NCI-H2227 (cell line): ENCODE results near the gene PITPNM3.
"Not testable (repeated sequence)": the region's sequence is repeated elsewhere in the genome, so short reads cannot be mapped to it uniquely, and the experiment has no call there.

ENCODE experiments used
- DNase-seq: peaks from one replicate; lab custom pipeline; 2025; ENCODE audit not compliant: unreplicated experiment; lab: John Stamatoyannopoulos, UW

Gene PITPNM3

GRCh38 chr17:6556121-6557039 is at the start of gene PITPNM3:
TSS of gene PITPNM3 (minus strand) at chr17:6556555. CDS start at chr17:6556406, 149 bp downstream.
- DNase-seq: peak; percentile 12

GRCh38 chr17:6605142-6605541 is 48.8 kb upstream of the PITPNM3 start:
- no peak for DNase-seq

GRCh38 chr17:6603744-6604325 is 47.5 kb upstream of the PITPNM3 start:
- no peak for DNase-seq

- DNase-seq: no peak
These were observed 45.8 kb upstream of the PITPNM3 start for GRCh38 chr17:6602141-6602540.

GRCh38 chr17:6599364-6599763 is 43.0 kb upstream of the PITPNM3 start:
- DNase-seq: no peak

- DNase-seq: no peak
These were observed 41.4 kb upstream of the PITPNM3 start for GRCh38 chr17:6597727-6598126.

- no peak for DNase-seq
These were observed 40.6 kb upstream of the PITPNM3 start for GRCh38 chr17:6596941-6597340.

GRCh38 chr17:6596511-6596910 is 40.2 kb upstream of the PITPNM3 start:
- no peak for DNase-seq

- DNase-seq: no peak
These were observed 39.7 kb upstream of the PITPNM3 start for GRCh38 chr17:6596081-6596480.

GRCh38 chr17:6593371-6593770 is 37.0 kb upstream of the PITPNM3 start:
- DNase-seq: not testable (repeated sequence)

GRCh38 chr17:6592173-6592572 is 35.8 kb upstream of the PITPNM3 start:
- DNase-seq: no peak

- DNase-seq: no peak
These were observed 35.3 kb upstream of the PITPNM3 start for GRCh38 chr17:6591599-6592158.

- no peak for DNase-seq
These were observed 33.1 kb upstream of the PITPNM3 start for GRCh38 chr17:6589266-6589946.

- no peak for DNase-seq
These were observed 31.8 kb upstream of the PITPNM3 start for GRCh38 chr17:6588165-6588564.

- DNase-seq: no peak
These were observed 31.0 kb upstream of the PITPNM3 start for GRCh38 chr17:6587310-6587709.

GRCh38 chr17:6583411-6583810 is 27.1 kb upstream of the PITPNM3 start:
- no peak for DNase-seq

GRCh38 chr17:6580625-6581024 is 24.3 kb upstream of the PITPNM3 start:
- DNase-seq: no peak

GRCh38 chr17:6578491-6578890 is 22.1 kb upstream of the PITPNM3 start:
- DNase-seq: no peak

GRCh38 chr17:6577686-6578263 is 21.4 kb upstream of the PITPNM3 start:
- DNase-seq: no peak

GRCh38 chr17:6576038-6576785 is 19.9 kb upstream of the PITPNM3 start:
- no peak for DNase-seq
